Liver (tissue), 9 donors: Measurements from ENCODE around the gene DDX52. TPM values are rescaled to one million over a fixed set of nuclear protein-coding genes. Genes with fewer than 3 reads are reported as not detected.
A peak's percentile ranks its signal among the peaks of the same experiment; 100 is the strongest.
"Not testable (repeated sequence)": the region's sequence is repeated elsewhere in the genome, so short reads cannot be mapped to it uniquely, and the experiment has no call there.

Experiments
- DNase-seq: peaks from one replicate; pipeline ENCODE4 v3.0.0-alpha.2; 2017; ENCODE audit warnings: low spot score
- H3K27ac ChIP-seq, 2 donors: one replicate each; pipeline ENCODE4 v1.7.0; 2013; ENCODE audit warnings: inconsistent platforms in 2 of 2, low read length in 2 of 2, control low read depth in 1 of 2, low read depth in 1 of 2, mild to moderate bottlenecking in 1 of 2
- H3K27me3 ChIP-seq, 4 donors: one replicate each; pipeline versions ENCODE4 v1.6.1 to v1.7.0; 2013; ENCODE audit warnings: low read length in 3 of 4, inconsistent platforms in 1 of 4, mild to moderate bottlenecking in 1 of 4, moderate library complexity in 1 of 4; ENCODE audit not compliant: control insufficient read depth in 4 of 4, insufficient read depth in 4 of 4
- H3K36me3 ChIP-seq, 4 donors: one replicate each; pipeline versions ENCODE4 v1.6.1 to v1.7.0; 2013; ENCODE audit warnings: low read length in 3 of 4, mild to moderate bottlenecking in 3 of 4, low read depth in 1 of 4, moderate library complexity in 1 of 4; ENCODE audit not compliant: control insufficient read depth in 4 of 4, insufficient read depth in 3 of 4
- H3K4me1 ChIP-seq, 4 donors: one replicate each; pipeline versions ENCODE4 v1.6.1 to v1.7.0; 2013; ENCODE audit warnings: low read length in 3 of 4, mild to moderate bottlenecking in 3 of 4, moderate library complexity in 1 of 4; ENCODE audit not compliant: control insufficient read depth in 4 of 4, insufficient read depth in 4 of 4
- H3K4me3 ChIP-seq, 3 donors: one replicate each; pipeline versions ENCODE4 v1.6.1 to v1.7.0; 2013; ENCODE audit warnings: low read length in 3 of 3, control low read depth in 1 of 3, low read depth in 1 of 3, mild to moderate bottlenecking in 1 of 3
- H3K9ac ChIP-seq, 2 donors: one replicate each; pipeline ENCODE4 v1.7.0; 2013; ENCODE audit warnings: low read length in 2 of 2, mild to moderate bottlenecking in 2 of 2, moderate library complexity in 2 of 2, control low read depth in 1 of 2, low read depth in 1 of 2
- H3K9me3 ChIP-seq, 4 donors: one replicate each; pipeline versions ENCODE4 v1.6.1 to v1.7.0; 2013; ENCODE audit warnings: low read length in 3 of 4; ENCODE audit not compliant: control insufficient read depth in 4 of 4
- CTCF ChIP-seq: fragments of 150-350 bp; IDR thresholded peaks from 2 replicates; pipeline ENCODE4 v1.5.1; 2017; ENCODE audit warnings: improper control_type of control experiment, low read depth, low read length; ENCODE audit not compliant: missing input control
- EGR1 ChIP-seq, 2 donors: IDR thresholded peaks; 2 replicates each; pipeline ENCODE4 v1.6.1; 2016 to 2018; ENCODE audit warnings: antibody characterized with exemption in 2 of 2, low read depth in 2 of 2
- FOXA1 ChIP-seq: IDR thresholded peaks from 2 replicates; pipeline ENCODE4 v1.6.1; 2016; ENCODE audit warnings: antibody characterized with exemption
- FOXA2 ChIP-seq: IDR thresholded peaks from 2 replicates; pipeline ENCODE4 v1.6.1; 2016; ENCODE audit warnings: antibody characterized with exemption
- GABPA ChIP-seq, 2 donors: IDR thresholded peaks in 1 of 2; conservative IDR thresholded peaks in 1 of 2; 2 replicates each; pipeline ENCODE4 v1.6.1; 2016; ENCODE audit warnings: antibody characterized with exemption in 2 of 2, mild to moderate bottlenecking in 1 of 2, moderate library complexity in 1 of 2
- TAF1 ChIP-seq: conservative IDR thresholded peaks from 2 replicates; pipeline ENCODE4 v1.6.1; 2016; ENCODE audit warnings: antibody characterized with exemption, mild to moderate bottlenecking
- ZBTB33 ChIP-seq: IDR thresholded peaks from 2 replicates; pipeline ENCODE4 v1.6.1; 2016; ENCODE audit warnings: antibody characterized with exemption
- WGBS: extraction: QIAGEN DNeasy Blood & Tissue Kit; methylation state at CpG from one replicate; pipeline ENCODE4 v1.1.7; 2013; 5-methylcytosine and 5-hydroxymethylcytosine counted together
- polyA plus RNA-seq, 2 donors: library from polyadenylated mRNA; stranded (reverse) in 1 of 2; unstranded in 1 of 2; fragments of 200-250 nt in 1 of 2; fragments of >200 nt in 1 of 2; fragmentation: Nextera tagmentation in 1 of 2; extraction: Ambion mirVana in 1 of 2; gene quantifications; one replicate each; pipeline versions ENCODE4 v1.2.1 to v1.2.3, GENCODE V29; 2013 to 2015
- total RNA-seq, 2 donors: library from RNA; depleted of rRNA; stranded (reverse); fragments of >200 nt; gene quantifications; one replicate each; pipeline ENCODE4 v1.2.3, GENCODE V29; 2014
- TF ChIP-seq, protein P1 (sequence below): IDR thresholded peaks from 2 replicates; pipeline ENCODE4 v1.6.1; 2016; ENCODE audit warnings: antibody characterized with exemption
- TF ChIP-seq, protein P2 (sequence below): IDR thresholded peaks from 2 replicates; pipeline ENCODE4 v1.6.1; 2016; ENCODE audit warnings: antibody characterized with exemption
- TF ChIP-seq, protein P3 (sequence below): IDR thresholded peaks from 2 replicates; pipeline ENCODE4 v1.6.1; 2016; ENCODE audit warnings: antibody characterized with exemption, mild to moderate bottlenecking
- donor health status: healthy.
- donor health status: healthy.
- donor health status: healthy.
- donor health status: healthy.
- donor health status: healthy.

The DDX52 gene
- total and polyA plus RNA-seq, 4 donors = 4.6 to 14.1 (median 11.6) TPM

GRCh38 chr17:37610971-37611370, 32.3 kb downstream of the DDX52 start:
- Histone ChIP-seq H3K27ac (no peak overlapping the region), H3K4me3 (no peak overlapping the region), H3K9ac (no peak overlapping the region), H3K4me1 (peaks cover 2 to 12% (median 7%) of the 10 kb centered on the region in 4 donors), H3K27me3 (no peaks in the 10 kb centered on the region), H3K36me3 (peaks cover 0 to 15% (median 10%) of the 10 kb centered on the region in 4 donors), H3K9me3 (no peaks in the 10 kb centered on the region)
- DNase-seq = no peak
- TF ChIP-seq FOXA2 = no peak
- no peak for TF ChIP-seq EGR1 (IDR thresholded peaks at IDR 0.05; ENCODE audit: low read depth in 2 of 2)
- TF ChIP-seq, protein P1, sequence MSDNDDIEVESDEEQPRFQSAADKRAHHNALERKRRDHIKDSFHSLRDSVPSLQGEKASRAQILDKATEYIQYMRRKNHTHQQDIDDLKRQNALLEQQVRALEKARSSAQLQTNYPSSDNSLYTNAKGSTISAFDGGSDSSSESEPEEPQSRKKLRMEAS = no peak
- no peak for TF ChIP-seq GABPA (IDR thresholded peaks at IDR 0.05 in 1 of 2, conservative IDR thresholded peaks at IDR 0.05 in 1 of 2)
- TF ChIP-seq, protein P2, sequence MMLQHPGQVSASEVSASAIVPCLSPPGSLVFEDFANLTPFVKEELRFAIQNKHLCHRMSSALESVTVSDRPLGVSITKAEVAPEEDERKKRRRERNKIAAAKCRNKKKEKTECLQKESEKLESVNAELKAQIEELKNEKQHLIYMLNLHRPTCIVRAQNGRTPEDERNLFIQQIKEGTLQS = no peak
- TF ChIP-seq FOXA1 = no peak
- TF ChIP-seq ZBTB33 = no peak
- TF ChIP-seq, protein P3, sequence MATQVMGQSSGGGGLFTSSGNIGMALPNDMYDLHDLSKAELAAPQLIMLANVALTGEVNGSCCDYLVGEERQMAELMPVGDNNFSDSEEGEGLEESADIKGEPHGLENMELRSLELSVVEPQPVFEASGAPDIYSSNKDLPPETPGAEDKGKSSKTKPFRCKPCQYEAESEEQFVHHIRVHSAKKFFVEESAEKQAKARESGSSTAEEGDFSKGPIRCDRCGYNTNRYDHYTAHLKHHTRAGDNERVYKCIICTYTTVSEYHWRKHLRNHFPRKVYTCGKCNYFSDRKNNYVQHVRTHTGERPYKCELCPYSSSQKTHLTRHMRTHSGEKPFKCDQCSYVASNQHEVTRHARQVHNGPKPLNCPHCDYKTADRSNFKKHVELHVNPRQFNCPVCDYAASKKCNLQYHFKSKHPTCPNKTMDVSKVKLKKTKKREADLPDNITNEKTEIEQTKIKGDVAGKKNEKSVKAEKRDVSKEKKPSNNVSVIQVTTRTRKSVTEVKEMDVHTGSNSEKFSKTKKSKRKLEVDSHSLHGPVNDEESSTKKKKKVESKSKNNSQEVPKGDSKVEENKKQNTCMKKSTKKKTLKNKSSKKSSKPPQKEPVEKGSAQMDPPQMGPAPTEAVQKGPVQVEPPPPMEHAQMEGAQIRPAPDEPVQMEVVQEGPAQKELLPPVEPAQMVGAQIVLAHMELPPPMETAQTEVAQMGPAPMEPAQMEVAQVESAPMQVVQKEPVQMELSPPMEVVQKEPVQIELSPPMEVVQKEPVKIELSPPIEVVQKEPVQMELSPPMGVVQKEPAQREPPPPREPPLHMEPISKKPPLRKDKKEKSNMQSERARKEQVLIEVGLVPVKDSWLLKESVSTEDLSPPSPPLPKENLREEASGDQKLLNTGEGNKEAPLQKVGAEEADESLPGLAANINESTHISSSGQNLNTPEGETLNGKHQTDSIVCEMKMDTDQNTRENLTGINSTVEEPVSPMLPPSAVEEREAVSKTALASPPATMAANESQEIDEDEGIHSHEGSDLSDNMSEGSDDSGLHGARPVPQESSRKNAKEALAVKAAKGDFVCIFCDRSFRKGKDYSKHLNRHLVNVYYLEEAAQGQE = no peak
- TF ChIP-seq CTCF = no peak
- no peak for TF ChIP-seq TAF1
- WGBS = 92% methylated on average over 1 of the region's 1 CpG

DNA sequence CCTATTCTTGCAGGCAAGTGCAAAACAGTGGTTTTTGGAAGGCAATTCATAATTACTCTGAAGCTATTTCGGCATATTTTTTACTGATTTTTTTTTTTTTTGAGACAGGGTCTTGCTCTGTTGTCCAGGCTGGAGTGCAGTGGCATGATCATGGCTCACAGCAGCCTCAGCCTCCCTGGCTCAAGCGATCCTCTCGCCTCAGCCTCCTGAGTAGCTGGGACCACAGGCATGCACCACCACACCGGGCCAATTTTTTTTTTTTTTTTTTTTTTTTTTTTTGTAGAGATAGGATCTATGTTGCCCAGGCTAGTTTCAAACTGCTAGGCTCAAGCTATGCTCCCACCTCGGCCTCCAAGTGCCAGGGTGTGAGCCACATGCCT, 33.2 kb downstream of the DDX52 start:
- peaks cover 0 to 18% (median 9%) of the 10 kb centered on the region in 4 donors for H3K36me3 ChIP-seq
- H3K27ac ChIP-seq, DNase-seq, H3K9me3 ChIP-seq, H3K27me3 ChIP-seq: not testable (repeated sequence)
- H3K4me1 ChIP-seq = peaks cover 2 to 12% (median 7%) of the 10 kb centered on the region in 4 donors
- peak overlapping the region; percentile 61 to 96 (median 73) for H3K4me3 ChIP-seq
- peak overlapping the region; percentile 37 to 67 for H3K9ac ChIP-seq
- WGBS = 90% methylated on average over 5 of the region's 5 CpGs
